ENCODE results near the gene TAF1B. TPM values are rescaled to one million over a fixed set of nuclear protein-coding genes. Genes with fewer than 3 reads are reported as not detected.
A peak's percentile ranks its signal among the peaks of the same experiment; 100 is the strongest.

TAF1B gene
- total RNA-seq, 3 donors from 2014 or later: 9.4 to 14.1 (median 13.2) TPM

- Histone ChIP-seq H3K4me1 (ENCODE audit: low read depth) (no peaks in the 10 kb centered on the region), H3K4me3 (no peak overlapping the region), H3K9me3 (no peaks in the 10 kb centered on the region), H3K36me3 (ENCODE audit: low read depth) (no peaks in the 10 kb centered on the region)
- ATAC-seq (no peak), DNase-seq (no peak)
- intact Hi-C loops (cut with DNase I, micrococcal nuclease): no loop called here
- TF ChIP-seq CTCF (IDR thresholded peaks at IDR 0.05): no peak
These were observed 21.3 kb upstream of the TAF1B start for GRCh38 chr2:9821805-9822445.

GRCh38 chr2:9824441-9824840 is 18.8 kb upstream of the TAF1B start:
- no peaks in the 10 kb centered on the region for H3K4me1 ChIP-seq (ENCODE audit: low read depth)
- no peak for DNase-seq
- TF ChIP-seq CTCF (IDR thresholded peaks at IDR 0.05): no peak
- no peak overlapping the region for H3K4me3 ChIP-seq
- H3K9me3 ChIP-seq: no peaks in the 10 kb centered on the region
- H3K36me3 ChIP-seq (ENCODE audit: low read depth): no peaks in the 10 kb centered on the region
- no peak for ATAC-seq
- intact Hi-C loops (cut with DNase I, micrococcal nuclease): no loop called here

- H3K9me3 ChIP-seq: no peaks in the 10 kb centered on the region
- TF ChIP-seq CTCF (IDR thresholded peaks at IDR 0.05): no peak
- DNase-seq (no peak), ATAC-seq (no peak)
- H3K4me1 ChIP-seq (ENCODE audit: low read depth): no peaks in the 10 kb centered on the region
- H3K4me3 ChIP-seq: no peak overlapping the region
- intact Hi-C loops (cut with DNase I, micrococcal nuclease): no loop called here
- no peaks in the 10 kb centered on the region for H3K36me3 ChIP-seq (ENCODE audit: low read depth)
These were observed 18.1 kb upstream of the TAF1B start for GRCh38 chr2:9824956-9825720.

GRCh38 chr2:9826208-9826607 is 17.1 kb upstream of the TAF1B start:
- intact Hi-C loops (cut with DNase I, micrococcal nuclease): no loop called here
- Histone ChIP-seq H3K4me1 (ENCODE audit: low read depth) (no peaks in the 10 kb centered on the region), H3K36me3 (ENCODE audit: low read depth) (no peaks in the 10 kb centered on the region), H3K4me3 (no peak overlapping the region), H3K9me3 (no peaks in the 10 kb centered on the region)
- no peak for TF ChIP-seq CTCF (IDR thresholded peaks at IDR 0.05)
- ATAC-seq: no peak
- no peak for DNase-seq

- Histone ChIP-seq H3K9me3 (no peaks in the 10 kb centered on the region), H3K4me3 (no peak overlapping the region), H3K36me3 (ENCODE audit: low read depth) (no peaks in the 10 kb centered on the region), H3K4me1 (ENCODE audit: low read depth) (no peaks in the 10 kb centered on the region)
- DNase-seq (peak in 2 of 3 donors; percentile 53 to 66), ATAC-seq (peak; percentile 93)
- no peak for TF ChIP-seq CTCF (IDR thresholded peaks at IDR 0.05)
- intact Hi-C loops (cut with DNase I, micrococcal nuclease): no loop called here
These were observed 12.4 kb upstream of the TAF1B start for GRCh38 chr2:9830685-9831410.
